Measurements from ENCODE around the gene PNPLA1.

PNPLA1 gene

GRCh38 chr6:36246506-36247268, 23.2 kb upstream of the PNPLA1 start:
- in situ Hi-C loops (cut with MboI; ENCODE audit: low sequenced_read_pairs) = no loop called here

- in situ Hi-C loops (cut with MboI; ENCODE audit: low sequenced_read_pairs) = no loop called here
Measured at GRCh38 chr6:36247693-36248092, 22.2 kb upstream of the PNPLA1 start.

- in situ Hi-C loops (cut with MboI; ENCODE audit: low sequenced_read_pairs) = no loop called here
Measured at GRCh38 chr6:36248980-36249379, 20.9 kb upstream of the PNPLA1 start.

- in situ Hi-C loops (cut with MboI; ENCODE audit: low sequenced_read_pairs) = no loop called here
Measured at GRCh38 chr6:36249536-36249935, 20.3 kb upstream of the PNPLA1 start.

GRCh38 chr6:36252005-36252404, 17.9 kb upstream of the PNPLA1 start:
- in situ Hi-C loops (cut with MboI; ENCODE audit: low sequenced_read_pairs) = no loop called here

- in situ Hi-C loops (cut with MboI; ENCODE audit: low sequenced_read_pairs) = no loop called here
Measured at GRCh38 chr6:36263390-36264000, 6.4 kb upstream of the PNPLA1 start.

GRCh38 chr6:36265744-36266143, 4.1 kb upstream of the PNPLA1 start:
- in situ Hi-C loops (cut with MboI; ENCODE audit: low sequenced_read_pairs) = no loop called here

- in situ Hi-C loops (cut with MboI; ENCODE audit: low sequenced_read_pairs) = no loop called here
Measured at GRCh38 chr6:36266913-36267644, 2.8 kb upstream of the PNPLA1 start.

GRCh38 chr6:36267731-36268477, 2.0 kb upstream of the PNPLA1 start:
- in situ Hi-C loops (cut with MboI; ENCODE audit: low sequenced_read_pairs) = no loop called here

GRCh38 chr6:36268478-36269275, 1.2 kb upstream of the PNPLA1 start:
- in situ Hi-C loops (cut with MboI; ENCODE audit: low sequenced_read_pairs) = no loop called here

- in situ Hi-C loops (cut with MboI; ENCODE audit: low sequenced_read_pairs) = no loop called here
Measured at GRCh38 chr6:36272234-36272633, 2.4 kb downstream of the PNPLA1 start.

- in situ Hi-C loops (cut with MboI; ENCODE audit: low sequenced_read_pairs) = no loop called here
Measured at GRCh38 chr6:36273067-36273466, 3.2 kb downstream of the PNPLA1 start.

- in situ Hi-C loops (cut with MboI; ENCODE audit: low sequenced_read_pairs) = no loop called here
Measured at GRCh38 chr6:36273802-36274514, 4.1 kb downstream of the PNPLA1 start.

- in situ Hi-C loops (cut with MboI; ENCODE audit: low sequenced_read_pairs) = no loop called here
Measured at GRCh38 chr6:36276581-36277536, 7.0 kb downstream of the PNPLA1 start.

GRCh38 chr6:36277946-36278470, 8.1 kb downstream of the PNPLA1 start:
- in situ Hi-C loops (cut with MboI; ENCODE audit: low sequenced_read_pairs) = no loop called here

GRCh38 chr6:36280467-36280866, 10.6 kb downstream of the PNPLA1 start:
- in situ Hi-C loops (cut with MboI; ENCODE audit: low sequenced_read_pairs) = no loop called here

- in situ Hi-C loops (cut with MboI; ENCODE audit: low sequenced_read_pairs) = no loop called here
Measured at GRCh38 chr6:36280983-36281382, 11.1 kb downstream of the PNPLA1 start.

GRCh38 chr6:36283608-36284007, 13.7 kb downstream of the PNPLA1 start:
- in situ Hi-C loops (cut with MboI; ENCODE audit: low sequenced_read_pairs) = no loop called here
